ENCODE results near the gene SORL1. TPM values are rescaled to one million over a fixed set of nuclear protein-coding genes. Genes with fewer than 3 reads are reported as not detected.

The SORL1 gene
- total RNA-seq, 2 experiments from 2014 or later = 47.5 to 47.9 TPM

DNA sequence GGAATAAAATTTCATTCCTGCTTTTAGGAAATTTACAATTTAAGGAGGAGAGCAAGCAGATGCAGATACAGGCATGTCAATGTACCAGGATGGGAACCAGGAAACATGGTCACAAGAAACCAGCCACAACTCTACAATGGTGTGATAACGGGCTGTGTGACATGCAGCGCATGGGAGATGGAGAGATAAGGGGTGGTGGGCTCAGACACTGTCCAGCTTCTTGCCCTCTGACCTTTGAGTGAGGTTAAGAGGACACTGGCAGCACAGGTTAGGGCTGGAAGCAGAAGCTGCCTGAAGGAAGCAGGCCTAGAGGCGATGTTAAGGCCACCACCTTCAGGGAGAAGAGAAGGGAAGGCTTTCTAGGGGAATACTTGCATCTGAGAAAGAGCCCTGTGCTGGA, 3.0 kb downstream of the SORL1 start:
- Mint-ChIP-seq H3K27me3 (no peaks in the 10 kb centered on the region), H3K4me3 (peak overlapping the region; percentile 91), H3K36me3 (peaks cover 52% of the 10 kb centered on the region), H3K9me3 (no peaks in the 10 kb centered on the region), H3K27ac (peak overlapping the region; percentile 99), H3K4me1 (peaks cover 85% of the 10 kb centered on the region)
- no peak for DNase-seq

DNA sequence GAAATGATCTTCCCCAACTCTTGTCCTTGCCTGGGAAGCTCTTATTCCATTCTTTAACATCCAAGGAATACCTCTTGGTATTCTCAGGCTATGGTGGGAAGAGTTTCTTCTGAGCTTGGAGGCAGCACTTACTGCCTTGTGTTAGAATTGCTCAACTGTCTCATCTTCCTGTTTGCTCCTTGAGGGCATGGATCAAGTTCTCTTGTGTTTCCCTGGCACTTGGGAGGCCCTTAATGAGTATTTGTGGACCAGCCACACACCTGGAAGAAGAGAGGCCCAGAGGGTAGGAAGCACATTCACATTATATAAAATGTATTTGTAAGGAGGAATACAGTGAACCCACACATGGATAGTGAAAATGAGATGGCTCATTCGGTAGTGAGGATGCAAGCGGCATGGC, 4.0 kb downstream of the SORL1 start:
- Mint-ChIP-seq H3K9me3 (no peaks in the 10 kb centered on the region), H3K27me3 (no peaks in the 10 kb centered on the region), H3K4me3 (peak overlapping the region; percentile 51), H3K36me3 (peaks cover 55% of the 10 kb centered on the region), H3K27ac (peak overlapping the region; percentile 99), H3K4me1 (peaks cover 84% of the 10 kb centered on the region)
- no peak for DNase-seq

DNA sequence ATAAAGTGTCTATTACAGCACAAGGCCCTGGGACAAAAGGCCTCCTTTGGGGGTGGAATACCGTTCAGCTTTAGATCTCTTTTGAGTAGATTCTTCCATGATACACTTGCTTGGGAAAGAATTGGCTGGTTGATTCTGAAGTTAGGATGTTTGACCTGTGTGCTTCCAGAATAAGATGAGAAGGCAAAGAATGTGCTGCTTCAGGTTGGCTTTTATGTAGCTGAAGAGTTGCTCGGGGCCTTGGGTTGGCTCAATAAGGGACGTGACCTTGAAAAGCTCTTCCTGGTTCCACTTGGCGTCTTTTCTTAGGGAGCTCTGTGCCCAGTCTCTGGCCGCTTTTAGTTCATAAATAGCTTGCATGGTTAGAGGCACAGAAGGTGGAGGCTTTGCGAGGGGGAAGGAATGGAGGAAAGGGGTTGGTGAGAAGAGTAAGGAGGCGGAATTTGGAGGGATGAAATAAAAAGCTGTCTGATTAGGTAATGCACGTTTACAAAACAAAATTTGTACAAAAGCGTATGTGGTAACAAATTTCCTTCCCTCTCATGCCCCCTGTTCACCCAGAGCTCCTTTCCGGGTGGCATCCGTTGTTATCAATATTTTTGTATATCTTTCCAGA, 4.8 kb downstream of the SORL1 start:
- Mint-ChIP-seq H3K27me3 (no peaks in the 10 kb centered on the region), H3K36me3 (peaks cover 56% of the 10 kb centered on the region), H3K4me3 (peak overlapping the region; percentile 49), H3K4me1 (peaks cover 86% of the 10 kb centered on the region), H3K27ac (peak overlapping the region; percentile 99), H3K9me3 (no peaks in the 10 kb centered on the region)
- DNase-seq = no peak

DNA sequence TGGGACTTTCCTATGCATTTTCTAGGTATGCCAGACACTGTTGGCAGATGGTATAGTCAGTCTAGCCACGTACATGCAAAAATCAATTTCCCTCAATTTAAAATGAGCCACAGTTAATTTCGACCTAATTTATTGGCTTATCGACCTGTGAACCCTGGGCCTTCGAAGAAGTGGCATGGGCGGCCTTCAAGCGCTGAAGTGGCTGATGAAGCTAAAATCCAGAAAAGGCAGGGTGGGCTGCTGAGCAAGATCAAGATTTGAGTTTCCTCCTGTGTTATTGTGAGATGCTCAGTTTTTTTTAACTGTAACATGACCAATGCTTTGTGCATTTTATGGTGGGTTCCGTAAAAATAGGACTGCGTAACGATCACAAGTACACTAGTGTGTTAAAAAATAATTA, 6.4 kb downstream of the SORL1 start:
- H3K4me1 Mint-ChIP-seq = peaks cover 98% of the 10 kb centered on the region
- peak overlapping the region; percentile 99 for H3K27ac Mint-ChIP-seq
- no peak for DNase-seq
- H3K27me3 Mint-ChIP-seq = no peaks in the 10 kb centered on the region
- H3K4me3 Mint-ChIP-seq = peak overlapping the region; percentile 12
- no peaks in the 10 kb centered on the region for H3K9me3 Mint-ChIP-seq
- peaks cover 55% of the 10 kb centered on the region for H3K36me3 Mint-ChIP-seq

DNA sequence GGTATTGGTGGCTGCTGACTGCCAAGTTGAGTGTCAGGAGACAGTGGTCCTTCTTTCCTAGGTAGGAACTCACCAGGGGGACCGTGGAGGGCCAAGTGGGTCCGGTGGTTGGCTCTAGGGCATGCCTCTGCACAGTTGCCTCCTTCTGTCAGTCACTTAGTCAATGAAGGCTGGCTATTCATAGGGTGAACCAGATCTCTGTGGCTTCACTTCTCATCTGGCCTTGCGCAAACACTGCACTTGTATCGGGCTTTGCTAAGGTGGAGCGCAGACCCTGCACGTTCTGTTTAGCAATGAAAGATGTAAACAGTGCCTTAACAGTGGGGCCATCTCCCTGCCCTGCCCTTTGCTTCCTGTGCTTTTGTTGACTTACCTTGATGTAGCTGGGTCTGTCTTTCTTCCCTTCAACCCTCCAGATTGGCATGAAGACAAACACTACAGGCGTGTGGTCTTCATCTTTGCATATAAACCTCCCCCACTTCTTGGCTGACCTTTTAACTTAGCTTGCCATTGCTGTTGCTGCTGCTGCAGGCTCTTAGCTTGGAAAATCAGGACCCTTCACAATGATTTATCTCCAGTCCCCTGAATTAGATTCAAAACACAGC, 7.4 kb downstream of the SORL1 start:
- Mint-ChIP-seq H3K27ac (peak overlapping the region; percentile 99), H3K4me3 (peak overlapping the region; percentile 5), H3K9me3 (no peaks in the 10 kb centered on the region), H3K36me3 (peaks cover 50% of the 10 kb centered on the region), H3K27me3 (no peaks in the 10 kb centered on the region), H3K4me1 (peaks cover 99% of the 10 kb centered on the region)
- no peak for DNase-seq

DNA sequence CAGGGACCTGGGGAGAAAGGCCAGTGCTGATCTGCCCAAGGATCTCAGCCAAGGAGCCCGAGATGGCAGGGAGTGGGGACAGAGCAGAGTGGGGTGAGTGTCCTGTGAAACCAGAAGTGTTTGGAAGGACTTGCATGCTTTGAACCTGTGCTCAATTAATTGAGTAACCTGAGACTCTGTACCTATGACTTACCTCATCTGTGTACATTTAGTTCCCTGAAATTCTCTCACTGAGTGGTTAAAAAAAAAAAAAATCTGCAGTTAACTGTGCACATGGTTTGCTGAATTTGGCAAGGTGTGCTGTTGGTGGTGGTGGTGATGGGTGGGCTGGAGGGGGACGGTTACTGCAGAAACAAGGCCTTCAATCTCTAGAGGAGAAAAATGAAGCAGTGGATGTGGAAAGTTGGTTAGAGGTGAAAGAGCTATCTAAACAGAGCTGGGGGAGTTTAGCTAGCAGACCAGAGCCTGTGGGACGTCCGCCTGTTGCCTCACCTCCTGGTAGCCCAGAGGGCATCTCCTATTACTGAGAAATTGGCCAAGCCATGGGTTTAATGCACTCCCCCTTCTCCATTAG, 8.9 kb downstream of the SORL1 start:
- no peaks in the 10 kb centered on the region for H3K9me3 Mint-ChIP-seq
- H3K4me1 Mint-ChIP-seq = peaks cover 99% of the 10 kb centered on the region
- DNase-seq = no peak
- peaks cover 41% of the 10 kb centered on the region for H3K36me3 Mint-ChIP-seq
- H3K27me3 Mint-ChIP-seq = no peaks in the 10 kb centered on the region
- H3K4me3 Mint-ChIP-seq = no peak overlapping the region
- H3K27ac Mint-ChIP-seq = peak overlapping the region; percentile 99

DNA sequence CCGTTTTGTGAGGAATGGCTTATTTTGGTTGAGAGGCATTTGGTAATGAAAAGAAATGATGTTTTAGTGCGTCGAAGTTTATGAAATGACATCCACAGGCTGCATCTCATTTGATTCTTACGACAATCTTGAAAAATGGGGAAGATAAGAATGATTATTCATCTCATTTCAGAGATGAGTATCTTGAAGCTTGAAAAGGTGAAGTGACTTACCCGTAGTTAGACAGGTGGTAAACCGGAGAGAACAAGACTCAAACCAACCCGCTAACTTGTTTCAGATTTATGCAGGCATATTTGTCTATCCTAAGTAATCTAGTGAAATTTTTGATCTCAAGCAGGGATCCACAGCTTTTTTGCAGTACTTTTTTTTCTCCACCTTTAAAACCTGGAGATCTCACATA, 9.7 kb downstream of the SORL1 start:
- H3K9me3 Mint-ChIP-seq = no peaks in the 10 kb centered on the region
- H3K4me1 Mint-ChIP-seq = peaks cover 98% of the 10 kb centered on the region
- no peak for DNase-seq
- no peaks in the 10 kb centered on the region for H3K27me3 Mint-ChIP-seq
- peaks cover 37% of the 10 kb centered on the region for H3K36me3 Mint-ChIP-seq
- peak overlapping the region; percentile 2 for H3K4me3 Mint-ChIP-seq
- peak overlapping the region; percentile 99 for H3K27ac Mint-ChIP-seq

DNA sequence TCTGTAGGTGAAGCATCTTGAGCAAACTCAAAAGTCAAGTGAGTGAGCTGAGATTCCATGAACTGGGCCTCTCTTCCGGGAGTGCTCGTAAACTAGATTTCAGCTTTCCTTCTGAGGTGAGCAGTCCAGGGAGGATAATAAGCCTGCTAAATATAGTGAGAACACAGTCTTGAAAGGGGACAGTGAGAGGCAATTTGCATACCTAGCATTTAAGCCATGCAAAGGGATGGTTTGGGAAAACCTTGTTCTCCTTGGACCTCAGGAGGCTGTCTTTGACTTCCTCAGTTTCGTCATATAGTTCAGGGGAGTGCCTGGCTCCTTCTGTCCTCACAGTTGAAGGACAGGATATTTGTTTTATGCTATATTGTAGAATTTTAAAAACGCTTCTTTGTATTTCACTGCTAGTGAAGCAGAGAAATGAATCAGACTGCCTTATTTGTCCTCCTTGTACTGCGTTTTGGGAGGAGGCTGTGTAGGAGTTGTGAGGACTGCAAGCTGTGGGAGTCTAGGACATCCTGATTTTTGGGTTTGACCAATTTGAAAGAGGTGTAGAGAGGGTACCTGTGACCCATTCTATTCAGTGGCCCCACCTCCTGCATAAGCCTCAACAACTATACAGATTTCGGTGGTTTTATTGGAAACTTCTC, 11.7 kb downstream of the SORL1 start:
- Mint-ChIP-seq H3K27me3 (no peaks in the 10 kb centered on the region), H3K4me3 (peak overlapping the region; percentile 73), H3K9me3 (no peaks in the 10 kb centered on the region), H3K36me3 (peaks cover 26% of the 10 kb centered on the region), H3K27ac (peak overlapping the region; percentile 99), H3K4me1 (peaks cover 98% of the 10 kb centered on the region)
- DNase-seq = no peak

DNA sequence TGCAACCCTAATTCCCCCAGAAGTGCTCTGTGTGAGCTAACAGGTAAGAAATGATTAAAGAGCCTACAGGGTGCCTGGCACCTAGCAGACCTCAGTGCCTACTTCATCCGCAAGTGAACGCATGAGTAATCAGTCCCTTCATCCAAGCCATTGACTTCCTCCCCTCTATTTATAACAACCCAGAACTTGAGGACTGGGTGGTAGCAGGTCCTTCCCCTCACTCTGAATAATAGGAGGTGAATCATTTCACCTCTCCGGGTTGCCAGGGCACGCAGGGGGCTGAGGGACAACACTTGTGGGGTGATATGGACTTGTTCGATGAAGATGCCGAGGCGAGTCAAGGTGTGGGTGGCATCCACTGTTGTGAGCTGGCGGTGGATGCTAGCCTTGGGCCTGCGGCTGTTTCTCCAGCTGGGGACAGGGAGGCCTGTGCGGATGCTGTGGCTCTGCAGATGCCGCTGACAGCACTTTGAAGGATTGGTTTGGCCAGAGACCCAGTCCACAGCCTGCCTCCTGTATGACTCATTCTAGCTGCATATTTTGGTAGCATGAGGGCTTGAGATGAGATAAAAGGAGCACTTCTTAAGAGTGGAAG, 12.3 kb downstream of the SORL1 start:
- Mint-ChIP-seq H3K27me3 (no peaks in the 10 kb centered on the region), H3K9me3 (no peaks in the 10 kb centered on the region), H3K4me1 (peaks cover 98% of the 10 kb centered on the region), H3K36me3 (peaks cover 28% of the 10 kb centered on the region), H3K4me3 (peak overlapping the region; percentile 73), H3K27ac (peak overlapping the region; percentile 99)
- peak; percentile 89 for DNase-seq

DNA sequence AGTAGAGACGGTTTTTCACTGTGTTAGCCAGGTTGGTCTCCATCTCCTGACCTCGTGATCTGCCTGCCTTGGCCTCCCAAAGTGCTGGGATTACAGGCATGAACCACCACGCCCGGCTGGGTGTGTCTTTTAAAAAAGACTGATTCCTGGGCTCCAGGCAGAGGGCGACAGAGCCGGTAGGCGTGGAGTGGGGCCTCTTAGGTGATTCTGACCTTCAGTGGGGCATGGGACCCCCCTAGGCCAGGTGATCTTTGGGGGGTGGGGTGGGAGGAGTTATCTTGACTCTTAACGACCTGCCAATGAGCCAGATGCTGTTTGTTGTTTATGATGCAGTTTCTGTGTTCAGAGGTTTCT, 13.6 kb downstream of the SORL1 start:
- H3K27me3 Mint-ChIP-seq = no peaks in the 10 kb centered on the region
- no peak for DNase-seq
- H3K4me3 Mint-ChIP-seq = peak overlapping the region; percentile 73
- H3K9me3 Mint-ChIP-seq = peaks cover 4% of the 10 kb centered on the region
- peaks cover 34% of the 10 kb centered on the region for H3K36me3 Mint-ChIP-seq
- H3K27ac Mint-ChIP-seq = peak overlapping the region; percentile 99
- H3K4me1 Mint-ChIP-seq = peaks cover 96% of the 10 kb centered on the region

DNA sequence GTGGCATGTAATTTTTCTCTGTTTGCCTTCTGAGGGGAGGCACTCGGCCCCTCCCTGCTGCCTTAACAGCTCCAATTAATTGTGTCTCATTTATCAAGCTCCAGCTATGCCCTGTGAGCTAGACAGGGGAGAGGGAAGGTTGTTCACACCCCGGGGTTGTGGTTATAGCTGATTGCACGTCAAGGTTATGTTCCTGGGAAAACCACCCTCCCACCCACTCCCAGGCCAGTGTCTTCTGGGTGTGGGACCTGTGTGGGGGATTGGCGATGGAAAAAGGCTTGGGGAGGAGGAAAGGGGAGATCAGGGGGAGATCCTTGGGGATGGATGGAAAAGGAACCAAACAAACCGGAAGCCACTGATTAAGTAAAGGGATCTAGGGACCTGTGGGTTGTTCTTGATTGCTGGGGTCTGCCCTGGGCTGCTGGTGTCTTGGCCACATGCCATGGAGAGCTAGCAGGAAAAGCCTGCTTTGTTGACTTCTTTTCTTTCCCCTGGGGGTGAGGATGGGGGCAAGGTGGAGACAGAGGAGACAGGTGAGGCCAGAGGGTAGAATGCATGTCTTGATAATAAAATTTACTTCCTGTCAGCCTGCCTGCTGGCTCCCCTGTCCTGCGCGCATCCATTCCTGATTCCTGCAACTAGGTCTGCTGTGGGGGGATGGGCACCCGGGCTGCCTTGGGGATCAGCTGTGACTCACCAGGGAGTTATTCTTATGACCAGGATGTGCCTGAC, 14.1 kb downstream of the SORL1 start:
- Mint-ChIP-seq H3K27ac (peak overlapping the region; percentile 99), H3K9me3 (peaks cover 4% of the 10 kb centered on the region), H3K4me1 (peaks cover 96% of the 10 kb centered on the region), H3K36me3 (peaks cover 35% of the 10 kb centered on the region), H3K27me3 (no peaks in the 10 kb centered on the region), H3K4me3 (peak overlapping the region; percentile 73)
- peak; percentile 65 for DNase-seq

DNA sequence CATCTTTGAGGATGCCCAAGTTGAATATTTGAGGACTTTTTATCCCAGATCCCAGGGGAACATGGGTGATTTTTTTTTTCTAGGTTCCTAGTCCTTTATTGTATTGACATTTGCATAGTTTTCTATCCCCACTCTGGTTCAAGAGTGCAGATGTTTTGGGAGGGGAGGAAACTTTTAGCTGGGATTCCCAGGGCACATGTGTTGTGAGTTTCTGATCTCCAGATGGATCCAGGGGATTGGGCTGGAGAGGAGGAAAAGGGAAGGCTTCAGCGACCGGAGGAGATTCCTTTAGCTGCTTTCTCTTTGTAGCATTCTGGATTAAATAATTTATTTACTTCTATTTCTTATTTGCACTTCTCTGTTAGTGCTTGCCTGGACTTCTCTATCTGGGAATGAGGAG, 15.4 kb downstream of the SORL1 start:
- Mint-ChIP-seq H3K27me3 (no peaks in the 10 kb centered on the region), H3K9me3 (peaks cover 4% of the 10 kb centered on the region), H3K27ac (peak overlapping the region; percentile 99), H3K36me3 (peaks cover 41% of the 10 kb centered on the region), H3K4me3 (peak overlapping the region; percentile 73), H3K4me1 (peaks cover 95% of the 10 kb centered on the region)
- no peak for DNase-seq

DNA sequence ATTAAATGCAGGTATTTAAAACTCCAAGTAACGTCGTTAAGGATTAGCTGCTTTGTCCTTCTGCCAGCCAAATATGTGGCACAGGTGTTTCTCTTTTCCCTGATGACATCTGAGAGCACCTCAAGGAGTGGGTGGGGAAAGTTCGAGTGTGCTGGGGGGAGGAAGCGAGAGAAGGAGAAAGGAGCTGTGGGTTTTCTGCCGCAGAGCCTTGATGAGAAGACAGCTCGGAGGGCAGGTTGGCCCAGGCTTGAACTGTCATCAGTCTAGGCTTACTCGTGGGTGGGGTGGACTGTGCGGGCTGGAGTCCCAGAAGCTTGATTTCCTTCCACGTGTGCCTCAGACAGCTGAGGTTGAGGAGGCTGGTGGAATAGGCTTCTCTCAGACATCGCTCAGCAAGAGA, 15.9 kb downstream of the SORL1 start:
- H3K36me3 Mint-ChIP-seq = peaks cover 41% of the 10 kb centered on the region
- DNase-seq = peak; percentile 85
- H3K9me3 Mint-ChIP-seq = peaks cover 4% of the 10 kb centered on the region
- peak overlapping the region; percentile 99 for H3K27ac Mint-ChIP-seq
- H3K27me3 Mint-ChIP-seq = no peaks in the 10 kb centered on the region
- peaks cover 95% of the 10 kb centered on the region for H3K4me1 Mint-ChIP-seq
- peak overlapping the region; percentile 45 for H3K4me3 Mint-ChIP-seq

DNA sequence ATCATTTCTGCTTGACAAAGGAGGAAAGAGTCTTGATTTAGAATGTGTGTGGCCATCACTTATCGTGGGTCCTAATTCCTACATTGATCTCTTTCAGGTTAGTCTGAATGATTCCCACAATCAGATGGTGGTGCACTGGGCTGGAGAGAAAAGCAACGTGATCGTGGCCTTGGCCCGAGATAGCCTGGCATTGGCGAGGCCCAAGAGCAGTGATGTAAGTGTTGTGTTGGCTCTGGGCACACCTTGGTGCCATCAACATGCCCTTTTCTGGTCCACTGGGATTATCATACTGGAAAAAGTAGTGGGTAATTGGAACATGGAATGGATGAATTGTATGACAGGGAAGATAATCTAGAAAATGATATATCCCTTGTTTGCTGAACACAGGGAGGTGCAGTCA, 17.8 kb downstream of the SORL1 start:
- peaks cover 4% of the 10 kb centered on the region for H3K9me3 Mint-ChIP-seq
- H3K36me3 Mint-ChIP-seq = peaks cover 49% of the 10 kb centered on the region
- no peaks in the 10 kb centered on the region for H3K27me3 Mint-ChIP-seq
- H3K4me3 Mint-ChIP-seq = no peak overlapping the region
- peaks cover 90% of the 10 kb centered on the region for H3K4me1 Mint-ChIP-seq
- peak overlapping the region; percentile 99 for H3K27ac Mint-ChIP-seq
- DNase-seq = no peak

DNA sequence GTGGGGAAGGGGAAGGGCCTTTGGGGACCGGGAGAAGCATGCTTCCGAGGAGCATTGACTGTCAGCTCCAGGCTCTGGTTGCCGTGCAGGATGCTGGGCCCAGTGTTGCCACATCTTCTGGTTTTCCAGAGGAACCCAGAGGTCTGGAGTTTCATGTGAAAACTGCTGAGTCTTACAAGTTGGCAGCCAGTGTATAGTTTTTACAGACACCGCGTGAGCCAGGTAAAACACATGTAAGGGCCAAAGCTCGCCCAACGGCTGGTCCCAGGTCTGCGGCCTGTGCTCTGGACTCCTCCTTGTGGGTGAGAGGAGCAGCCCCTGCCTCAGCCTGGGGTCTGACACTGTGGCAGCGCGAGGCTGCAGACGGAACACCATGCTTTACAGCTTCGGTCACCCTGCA, 19.1 kb downstream of the SORL1 start:
- no peak for DNase-seq
- Mint-ChIP-seq H3K36me3 (peaks cover 59% of the 10 kb centered on the region), H3K4me3 (no peak overlapping the region), H3K4me1 (peaks cover 88% of the 10 kb centered on the region), H3K27ac (peak overlapping the region; percentile 83), H3K9me3 (peaks cover 4% of the 10 kb centered on the region), H3K27me3 (no peaks in the 10 kb centered on the region)
